Dendritic cell treated with granulocyte-macrophage colony-stimulating factor and Interleukin-4, amounts not matched to agents 40 ng/mL and 50 ng/mL, for 4 days (primary cell): ENCODE measurements around the gene SCTR.

Experiments used
- H3K27ac Mint-ChIP-seq: one replicate; pipeline ENCODE4 v1.8.0; 2022; ENCODE audit warnings: mild to moderate bottlenecking, mixed read lengths
- H3K27me3 Mint-ChIP-seq: one replicate; pipeline ENCODE4 v1.8.0; 2022; ENCODE audit warnings: mild to moderate bottlenecking, mixed read lengths
- H3K36me3 Mint-ChIP-seq: one replicate; pipeline ENCODE4 v1.8.0; 2022; ENCODE audit warnings: low read depth, mixed read lengths
- H3K4me1 Mint-ChIP-seq: one replicate; pipeline ENCODE4 v1.8.0; 2022; ENCODE audit warnings: low read depth, mixed read lengths
- H3K4me3 Mint-ChIP-seq: one replicate; pipeline ENCODE4 v1.8.0; 2022; ENCODE audit warnings: mild to moderate bottlenecking, moderate library complexity, mixed read lengths
- H3K9me3 Mint-ChIP-seq: one replicate; pipeline ENCODE4 v1.8.0; 2022; ENCODE audit warnings: mixed read lengths
- intact Hi-C: fragments of 100-400 bp; cut with micrococcal nuclease; formaldehyde crosslinking; loops from one replicate; pipeline ENCODE4 v1.15.0; 2022

The SCTR gene

GRCh38 chr2:119448427-119449141 is 75.7 kb downstream of the SCTR start:
- no peak overlapping the region for H3K27ac Mint-ChIP-seq
- H3K27me3 Mint-ChIP-seq, result peaks cover 26% of the 10 kb centered on the region
- intact Hi-C loops, result no loop called here
- peaks cover 10% of the 10 kb centered on the region for H3K4me1 Mint-ChIP-seq
- no peaks in the 10 kb centered on the region for H3K36me3 Mint-ChIP-seq
- H3K9me3 Mint-ChIP-seq, result no peaks in the 10 kb centered on the region
- no peak overlapping the region for H3K4me3 Mint-ChIP-seq

GRCh38 chr2:119446037-119446436 is 78.2 kb downstream of the SCTR start:
- intact Hi-C loops, result no loop called here

GRCh38 chr2:119442850-119443249 is 81.4 kb downstream of the SCTR start:
- Mint-ChIP-seq H3K9me3 (no peaks in the 10 kb centered on the region), H3K27me3 (peaks cover 22% of the 10 kb centered on the region), H3K27ac (no peak overlapping the region), H3K36me3 (peaks cover 18% of the 10 kb centered on the region), H3K4me3 (no peak overlapping the region), H3K4me1 (peaks cover 10% of the 10 kb centered on the region)
- intact Hi-C loops, result no loop called here

More at GRCh38 chr2:119446037-119446436, 78.2 kb downstream of the SCTR start:
- Mint-ChIP-seq H3K9me3 (no peaks in the 10 kb centered on the region), H3K36me3 (no peaks in the 10 kb centered on the region), H3K27me3 (peaks cover 16% of the 10 kb centered on the region), H3K4me1 (peaks cover 10% of the 10 kb centered on the region), H3K4me3 (no peak overlapping the region), H3K27ac (no peak overlapping the region)

- Mint-ChIP-seq H3K27ac (no peak overlapping the region), H3K9me3 (no peaks in the 10 kb centered on the region), H3K27me3 (peaks cover 20% of the 10 kb centered on the region), H3K4me1 (peaks cover 10% of the 10 kb centered on the region), H3K36me3 (peaks cover 23% of the 10 kb centered on the region), H3K4me3 (no peak overlapping the region)
- intact Hi-C loops, result no loop called here
These were observed 82.1 kb downstream of the SCTR start for GRCh38 chr2:119442226-119442619.

- Mint-ChIP-seq H3K4me3 (no peak overlapping the region), H3K36me3 (peaks cover 29% of the 10 kb centered on the region), H3K9me3 (no peaks in the 10 kb centered on the region), H3K27me3 (peaks cover 20% of the 10 kb centered on the region), H3K4me1 (peaks cover 10% of the 10 kb centered on the region), H3K27ac (no peak overlapping the region)
- intact Hi-C loops, result no loop called here
These were observed 82.7 kb downstream of the SCTR start for GRCh38 chr2:119441376-119442225.

GRCh38 chr2:119440873-119441272 is 83.4 kb downstream of the SCTR start:
- no peak overlapping the region for H3K27ac Mint-ChIP-seq
- peaks cover 15% of the 10 kb centered on the region for H3K27me3 Mint-ChIP-seq
- no peaks in the 10 kb centered on the region for H3K9me3 Mint-ChIP-seq
- intact Hi-C loops, result no loop called here
- H3K4me3 Mint-ChIP-seq, result no peak overlapping the region
- H3K4me1 Mint-ChIP-seq, result peaks cover 2% of the 10 kb centered on the region
- peaks cover 36% of the 10 kb centered on the region for H3K36me3 Mint-ChIP-seq

- Mint-ChIP-seq H3K4me3 (no peak overlapping the region), H3K27me3 (peaks cover 19% of the 10 kb centered on the region), H3K27ac (no peak overlapping the region), H3K36me3 (peaks cover 40% of the 10 kb centered on the region), H3K4me1 (no peaks in the 10 kb centered on the region), H3K9me3 (no peaks in the 10 kb centered on the region)
- intact Hi-C loops, result no loop called here
These were observed 83.8 kb downstream of the SCTR start for GRCh38 chr2:119440501-119440870.

- Mint-ChIP-seq H3K9me3 (no peaks in the 10 kb centered on the region), H3K27me3 (peaks cover 23% of the 10 kb centered on the region), H3K4me1 (no peaks in the 10 kb centered on the region), H3K27ac (no peak overlapping the region), H3K36me3 (peaks cover 43% of the 10 kb centered on the region), H3K4me3 (no peak overlapping the region)
- intact Hi-C loops, result no loop called here
These were observed 84.4 kb downstream of the SCTR start for GRCh38 chr2:119439574-119440500.

GRCh38 chr2:119438726-119439284 is 85.5 kb downstream of the SCTR start:
- H3K27me3 Mint-ChIP-seq, result peaks cover 31% of the 10 kb centered on the region

GRCh38 chr2:119438128-119438656 is 86.1 kb downstream of the SCTR start:
- intact Hi-C loops, result no loop called here
- Mint-ChIP-seq H3K4me3 (no peak overlapping the region), H3K4me1 (peaks cover 3% of the 10 kb centered on the region), H3K27ac (no peak overlapping the region), H3K27me3 (peaks cover 35% of the 10 kb centered on the region), H3K36me3 (peaks cover 47% of the 10 kb centered on the region), H3K9me3 (no peaks in the 10 kb centered on the region)

More at GRCh38 chr2:119438726-119439284, 85.5 kb downstream of the SCTR start:
- Mint-ChIP-seq H3K4me3 (no peak overlapping the region), H3K27ac (no peak overlapping the region), H3K4me1 (no peaks in the 10 kb centered on the region), H3K9me3 (no peaks in the 10 kb centered on the region), H3K36me3 (peaks cover 43% of the 10 kb centered on the region)
- intact Hi-C loops, result no loop called here

- intact Hi-C loops, result no loop called here
- no peak overlapping the region for H3K27ac Mint-ChIP-seq
- H3K27me3 Mint-ChIP-seq, result peaks cover 42% of the 10 kb centered on the region
- H3K36me3 Mint-ChIP-seq, result peaks cover 57% of the 10 kb centered on the region
- H3K9me3 Mint-ChIP-seq, result no peaks in the 10 kb centered on the region
- peaks cover 13% of the 10 kb centered on the region for H3K4me1 Mint-ChIP-seq
- H3K4me3 Mint-ChIP-seq, result no peak overlapping the region
These were observed 87.1 kb downstream of the SCTR start for GRCh38 chr2:119436993-119437772.

GRCh38 chr2:119435953-119436297 is 88.4 kb downstream of the SCTR start:
- peaks cover 50% of the 10 kb centered on the region for H3K27me3 Mint-ChIP-seq
- intact Hi-C loops, result no loop called here
- peaks cover 21% of the 10 kb centered on the region for H3K4me1 Mint-ChIP-seq
- H3K9me3 Mint-ChIP-seq, result no peaks in the 10 kb centered on the region
- H3K4me3 Mint-ChIP-seq, result no peak overlapping the region
- H3K36me3 Mint-ChIP-seq, result peaks cover 57% of the 10 kb centered on the region
- H3K27ac Mint-ChIP-seq, result no peak overlapping the region
